ENCODE measurements around the gene TAMM41.

DNA sequence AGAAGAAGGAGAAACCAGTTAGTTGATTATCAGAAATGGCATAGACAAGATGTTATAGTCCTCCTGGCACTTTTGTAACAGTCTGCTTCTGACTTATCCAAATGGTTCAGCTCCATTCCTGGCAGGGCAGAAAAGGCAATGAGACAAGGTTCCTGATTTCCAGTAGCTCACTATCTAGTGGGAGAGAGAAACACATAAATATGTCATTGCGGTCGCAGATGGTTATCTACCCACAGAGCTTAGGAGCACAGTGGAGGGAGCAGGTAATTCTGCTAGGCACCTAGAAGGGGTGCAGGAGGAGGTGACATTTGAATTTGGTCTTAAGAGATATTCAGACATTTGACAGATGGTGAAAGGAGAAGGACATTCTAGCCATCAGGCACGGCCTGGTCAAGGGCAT is 78.1 kb downstream of the TAMM41 start:
- TF ChIP-seq TCF12 (IDR thresholded peaks at IDR 0.05; ENCODE audit: low read depth): no peak
- no peak for TF ChIP-seq EGR1 (IDR thresholded peaks at IDR 0.05)
- TF ChIP-seq, protein P1, sequence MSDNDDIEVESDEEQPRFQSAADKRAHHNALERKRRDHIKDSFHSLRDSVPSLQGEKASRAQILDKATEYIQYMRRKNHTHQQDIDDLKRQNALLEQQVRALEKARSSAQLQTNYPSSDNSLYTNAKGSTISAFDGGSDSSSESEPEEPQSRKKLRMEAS (IDR thresholded peaks at IDR 0.05): no peak
- no peak for TF ChIP-seq FOXM1 (IDR thresholded peaks at IDR 0.05; ENCODE audit: borderline replicate concordance, low read depth)
